Astrocyte of the spinal cord (primary cell): ENCODE data around the gene CREBBP.

Source experiments
- DNase-seq: peaks from one replicate; pipeline ENCODE4 v3.0.0; 2011; ENCODE audit warnings: low read depth, low spot score
- H3K4me3 ChIP-seq: 2 replicates; pipeline ENCODE4 v1.5.1; 2011; ENCODE audit warnings: low read depth, mild to moderate bottlenecking, low read length, moderate library complexity
- in situ Hi-C: cut with HindIII; loops from 2 replicates; pipeline ENCODE4 v1.10.0; 2017; ENCODE audit warnings: low sequenced_read_pairs
- TF ChIP-seq, protein P1 (sequence below): IDR thresholded peaks from 2 replicates; pipeline ENCODE4 v1.5.1; 2012; ENCODE audit warnings: low read depth, mild to moderate bottlenecking, low read length, inconsistent platforms

The CREBBP gene

DNA sequence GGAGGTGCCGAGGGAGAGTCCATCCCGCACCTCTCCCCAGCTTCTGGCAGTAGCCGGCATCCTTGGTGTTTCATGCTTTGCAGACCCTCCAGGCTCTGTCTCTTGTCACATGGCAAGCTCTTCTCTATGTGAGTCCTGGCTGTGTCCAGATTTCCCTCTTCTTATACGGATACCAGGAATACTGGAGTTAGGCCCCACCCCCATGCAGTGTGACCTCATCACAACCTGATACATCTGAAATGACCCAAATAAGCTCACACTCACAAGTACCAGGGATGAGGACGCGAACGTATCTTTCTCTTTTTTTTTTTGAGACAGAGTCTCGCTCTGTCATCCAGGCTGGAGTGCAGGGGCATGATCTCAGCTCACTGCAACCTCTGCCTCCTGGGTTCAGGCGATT lies 186.5 kb downstream of the CREBBP start:
- in situ Hi-C loops: no loop called here
- TF ChIP-seq, protein P1, sequence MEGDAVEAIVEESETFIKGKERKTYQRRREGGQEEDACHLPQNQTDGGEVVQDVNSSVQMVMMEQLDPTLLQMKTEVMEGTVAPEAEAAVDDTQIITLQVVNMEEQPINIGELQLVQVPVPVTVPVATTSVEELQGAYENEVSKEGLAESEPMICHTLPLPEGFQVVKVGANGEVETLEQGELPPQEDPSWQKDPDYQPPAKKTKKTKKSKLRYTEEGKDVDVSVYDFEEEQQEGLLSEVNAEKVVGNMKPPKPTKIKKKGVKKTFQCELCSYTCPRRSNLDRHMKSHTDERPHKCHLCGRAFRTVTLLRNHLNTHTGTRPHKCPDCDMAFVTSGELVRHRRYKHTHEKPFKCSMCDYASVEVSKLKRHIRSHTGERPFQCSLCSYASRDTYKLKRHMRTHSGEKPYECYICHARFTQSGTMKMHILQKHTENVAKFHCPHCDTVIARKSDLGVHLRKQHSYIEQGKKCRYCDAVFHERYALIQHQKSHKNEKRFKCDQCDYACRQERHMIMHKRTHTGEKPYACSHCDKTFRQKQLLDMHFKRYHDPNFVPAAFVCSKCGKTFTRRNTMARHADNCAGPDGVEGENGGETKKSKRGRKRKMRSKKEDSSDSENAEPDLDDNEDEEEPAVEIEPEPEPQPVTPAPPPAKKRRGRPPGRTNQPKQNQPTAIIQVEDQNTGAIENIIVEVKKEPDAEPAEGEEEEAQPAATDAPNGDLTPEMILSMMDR: no peak
- no peak for DNase-seq
- no peak overlapping the region for H3K4me3 ChIP-seq

DNA sequence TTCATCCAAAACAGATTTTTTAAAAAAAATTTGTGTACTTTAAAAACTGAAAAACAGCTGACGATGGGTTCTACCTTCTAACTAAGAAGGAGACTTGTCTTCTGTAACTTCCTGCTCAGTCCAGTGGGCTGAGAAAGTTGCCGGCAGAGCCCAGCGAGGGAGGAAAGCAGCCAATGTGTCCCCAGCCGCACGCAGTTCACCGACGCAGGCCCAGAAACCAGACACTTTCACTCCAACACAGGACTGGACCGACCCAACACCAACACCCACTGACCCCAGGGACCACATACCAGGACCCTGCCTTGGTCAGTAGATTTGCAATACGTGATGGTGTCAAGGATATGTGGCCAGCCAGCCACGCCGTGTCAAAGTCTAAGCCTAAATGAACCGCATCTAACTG lies 188.8 kb downstream of the CREBBP start:
- TF ChIP-seq, protein P1: no peak
- no peak overlapping the region for H3K4me3 ChIP-seq
- DNase-seq: no peak
- in situ Hi-C loops: no loop called here

DNA sequence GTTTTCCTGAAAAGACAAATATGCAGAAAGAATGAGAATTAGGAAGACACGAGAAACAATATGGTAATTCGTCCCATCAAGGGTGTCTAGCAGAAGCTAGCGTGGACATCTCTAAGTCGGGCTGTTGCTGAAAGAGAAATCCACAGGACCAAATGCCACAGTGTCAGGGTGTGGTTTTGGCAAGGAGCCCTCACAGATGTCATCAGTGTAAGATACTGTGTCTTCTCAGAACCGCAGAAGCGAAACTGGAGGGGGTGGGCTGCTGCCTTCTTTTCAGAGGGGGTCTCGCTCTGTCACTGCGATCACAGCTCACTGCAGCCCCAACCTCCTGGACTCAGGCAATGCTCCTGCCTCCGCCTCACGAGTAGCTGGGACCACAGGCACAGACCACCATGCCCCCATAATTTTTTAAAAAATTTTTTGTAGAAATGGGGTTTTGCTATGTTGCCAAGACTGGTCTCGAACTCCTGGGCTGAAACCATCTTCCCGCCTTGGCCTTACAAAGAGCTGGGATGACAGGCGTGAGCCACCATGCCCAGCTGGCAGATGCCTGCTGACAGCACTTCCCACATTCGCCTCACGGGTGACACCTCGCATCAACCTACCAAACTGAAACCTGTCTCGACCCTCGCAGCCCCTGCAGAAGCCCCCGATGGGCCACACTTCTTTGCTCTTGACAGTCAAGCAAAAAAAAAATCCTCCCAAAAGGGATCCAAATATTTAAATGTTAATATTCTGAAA lies 189.4 kb downstream of the CREBBP start:
- H3K4me3 ChIP-seq: no peak overlapping the region
- in situ Hi-C loops: no loop called here
- TF ChIP-seq, protein P1: no peak
- DNase-seq: peak; percentile 18

DNA sequence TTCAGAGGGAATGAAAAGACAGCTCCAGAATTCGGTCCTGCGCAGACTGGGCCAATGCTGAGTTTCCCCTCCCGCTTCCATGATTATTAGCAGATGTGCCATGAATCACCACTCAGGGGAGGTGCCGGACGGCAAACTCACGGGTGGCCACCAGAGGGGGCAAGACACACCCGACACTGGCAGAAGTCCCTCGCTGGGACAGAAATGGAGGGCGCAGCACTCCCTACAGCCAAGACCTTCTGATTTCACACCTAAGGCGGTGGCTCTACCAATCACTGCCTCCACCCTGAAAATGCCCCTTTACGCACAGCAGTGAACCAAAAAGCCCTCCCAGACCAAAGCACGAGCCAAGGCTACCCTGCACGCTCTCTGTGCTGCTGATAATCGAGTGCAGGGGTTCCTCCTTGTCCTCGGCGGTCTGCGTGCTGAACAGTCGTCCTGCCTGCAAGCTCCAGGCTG lies 190.0 kb downstream of the CREBBP start:
- DNase-seq: peak; percentile 95
- in situ Hi-C loops: no loop called here
- TF ChIP-seq, protein P1: peak; percentile 94
- H3K4me3 ChIP-seq: no peak overlapping the region

DNA sequence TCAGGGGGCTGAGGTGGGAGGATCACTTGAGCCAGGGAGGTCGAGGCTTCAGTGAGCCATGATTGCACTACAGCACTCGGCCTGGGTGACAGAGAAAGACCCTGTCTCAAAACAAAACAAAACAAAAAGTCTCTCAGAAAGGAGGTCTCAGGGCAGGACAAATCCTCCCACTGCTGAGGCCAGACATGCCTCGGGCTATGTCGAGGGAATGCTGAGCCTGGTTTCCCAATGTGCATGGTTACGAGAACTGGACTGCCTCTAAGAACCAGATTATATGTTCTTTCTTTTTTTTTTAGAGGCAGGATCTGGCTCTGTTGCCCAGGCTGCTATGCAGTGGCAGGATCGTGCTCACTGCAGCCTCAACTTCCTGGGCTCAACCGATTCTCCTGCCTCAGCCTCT lies 190.8 kb downstream of the CREBBP start:
- no peak overlapping the region for H3K4me3 ChIP-seq
- in situ Hi-C loops: no loop called here
- TF ChIP-seq, protein P1: no peak
- DNase-seq: no peak

DNA sequence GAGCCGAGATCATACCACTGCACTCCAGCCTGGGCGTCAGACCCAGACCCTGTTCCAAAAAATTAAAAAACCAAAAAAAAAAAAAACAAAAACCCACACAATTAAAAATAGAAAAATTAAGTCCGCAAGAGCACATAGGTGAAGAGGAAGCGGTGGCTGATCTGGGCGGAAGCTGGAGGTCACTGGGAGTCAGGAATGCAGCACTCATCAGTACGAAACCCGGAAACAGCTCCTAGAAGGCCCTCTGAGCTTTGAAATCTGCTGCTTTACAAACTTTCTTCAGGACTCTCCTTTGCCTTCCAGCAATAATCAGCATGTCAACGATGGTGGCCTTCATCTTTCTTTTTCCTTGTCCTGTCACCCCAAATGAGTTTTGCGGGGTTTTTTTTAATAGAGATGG lies 192.7 kb downstream of the CREBBP start:
- DNase-seq: no peak
- TF ChIP-seq, protein P1: no peak
- in situ Hi-C loops: no loop called here
- H3K4me3 ChIP-seq: no peak overlapping the region
